ENCODE results near the gene SH3PXD2A. TPM values are rescaled to one million over a fixed set of nuclear protein-coding genes. Genes with fewer than 3 reads are reported as not detected.

Gene SH3PXD2A
- total RNA-seq, 1 experiment from 2014 or later = 4.5 TPM

DNA sequence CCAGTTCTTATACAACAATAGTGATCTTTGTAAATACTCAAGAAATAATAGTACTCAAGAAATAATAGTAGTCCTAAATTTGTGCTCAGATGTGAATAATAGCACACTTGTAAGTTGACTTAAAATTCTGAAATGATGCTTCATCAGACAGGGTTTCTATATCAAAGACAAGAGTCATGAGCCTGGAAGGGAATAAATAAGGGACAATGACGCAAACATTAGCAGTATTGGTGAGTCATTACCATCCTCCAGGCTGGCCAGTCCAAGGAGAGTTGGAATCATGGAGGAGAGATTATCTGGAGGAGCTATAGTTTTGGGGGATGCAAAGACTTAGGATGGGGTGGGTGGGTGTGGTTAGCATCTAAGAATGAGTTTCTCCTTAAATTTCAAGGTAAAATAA is 6.1 kb upstream of the SH3PXD2A start:
- Histone ChIP-seq H3K4me1 (ENCODE audit: insufficient read depth, low read length) (no peaks in the 10 kb centered on the region), H2BK5ac (ENCODE audit: insufficient read length, low read length) (no peak overlapping the region), H2AFZ (ENCODE audit: low read length) (no peak overlapping the region), H3K27me3 (ENCODE audit: insufficient read depth, low read length) (peaks cover 2% of the 10 kb centered on the region; the same call in 1 of the 2 replicates), H3K79me1 (ENCODE audit: insufficient read depth, low read depth, low read length, poor library complexity, severe bottlenecking) (no peaks in the 10 kb centered on the region), H2BK120ac (ENCODE audit: low read depth, low read length, poor library complexity, severe bottlenecking) (no peak overlapping the region), H4K91ac (ENCODE audit: insufficient read length, low read depth, low read length) (no peak overlapping the region), H2AK5ac (ENCODE audit: insufficient read length, low read length) (no peak overlapping the region), H3K56ac (ENCODE audit: insufficient read length, low read depth, low read length) (no peak overlapping the region), H2BK12ac (ENCODE audit: insufficient read length, low read depth, low read length) (no peak overlapping the region), H4K20me1 (ENCODE audit: control insufficient read depth, insufficient read depth, insufficient read length) (no peaks in the 10 kb centered on the region), H4K5ac (ENCODE audit: insufficient read length, low read depth, low read length) (no peak overlapping the region), H3K14ac (ENCODE audit: insufficient read depth, low read length) (no peak overlapping the region), H3K9ac (ENCODE audit: extremely low read depth, insufficient read length, low read length) (no peak overlapping the region), H4K8ac (replicated peaks; ENCODE audit: insufficient read length, low read depth, low read length) (no peak overlapping the region), H3T11ph (ENCODE audit: low read length) (no peak overlapping the region), H3K4ac (ENCODE audit: low read depth, low read length) (no peak overlapping the region), H3K9me3 (ENCODE audit: control insufficient read depth, low read depth, low read length) (no peaks in the 10 kb centered on the region), H3K23me2 (ENCODE audit: insufficient read length, low read depth, low read length, poor library complexity, severe bottlenecking) (no peaks in the 10 kb centered on the region), H3K4me2 (ENCODE audit: insufficient read depth, insufficient read length, low read length) (no peak overlapping the region), H2BK15ac (ENCODE audit: low read depth, low read length) (no peak overlapping the region), H3K23ac (ENCODE audit: insufficient read length, low read depth, low read length) (no peak overlapping the region), H3K18ac (ENCODE audit: insufficient read length, low read depth, low read length) (no peak overlapping the region), H2BK20ac (ENCODE audit: low read depth, low read length, poor library complexity, severe bottlenecking) (no peak overlapping the region), H3K79me2 (ENCODE audit: insufficient read depth, low read length) (no peaks in the 10 kb centered on the region), H3K27ac (ENCODE audit: insufficient read length, low read depth, low read length) (no peak overlapping the region)
- peaks cover 3 to 10% of the 10 kb centered on the region in 2 experiments; a peak in 3 of 4 replicates for H3K4me1 Mint-ChIP-seq
- TF ChIP-seq, protein P1, sequence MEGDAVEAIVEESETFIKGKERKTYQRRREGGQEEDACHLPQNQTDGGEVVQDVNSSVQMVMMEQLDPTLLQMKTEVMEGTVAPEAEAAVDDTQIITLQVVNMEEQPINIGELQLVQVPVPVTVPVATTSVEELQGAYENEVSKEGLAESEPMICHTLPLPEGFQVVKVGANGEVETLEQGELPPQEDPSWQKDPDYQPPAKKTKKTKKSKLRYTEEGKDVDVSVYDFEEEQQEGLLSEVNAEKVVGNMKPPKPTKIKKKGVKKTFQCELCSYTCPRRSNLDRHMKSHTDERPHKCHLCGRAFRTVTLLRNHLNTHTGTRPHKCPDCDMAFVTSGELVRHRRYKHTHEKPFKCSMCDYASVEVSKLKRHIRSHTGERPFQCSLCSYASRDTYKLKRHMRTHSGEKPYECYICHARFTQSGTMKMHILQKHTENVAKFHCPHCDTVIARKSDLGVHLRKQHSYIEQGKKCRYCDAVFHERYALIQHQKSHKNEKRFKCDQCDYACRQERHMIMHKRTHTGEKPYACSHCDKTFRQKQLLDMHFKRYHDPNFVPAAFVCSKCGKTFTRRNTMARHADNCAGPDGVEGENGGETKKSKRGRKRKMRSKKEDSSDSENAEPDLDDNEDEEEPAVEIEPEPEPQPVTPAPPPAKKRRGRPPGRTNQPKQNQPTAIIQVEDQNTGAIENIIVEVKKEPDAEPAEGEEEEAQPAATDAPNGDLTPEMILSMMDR (conservative IDR thresholded peaks at IDR 0.05) = no peak
- peaks cover 1 to 10% (median 7%) of the 10 kb centered on the region in 3 experiments; a peak in 4 of 7 replicates for H3K36me3 Mint-ChIP-seq (ENCODE audit: insufficient read depth in 1 of 3, low read depth in 3 of 3)
- H3K27ac Mint-ChIP-seq = no peak overlapping the region
- WGBS (ENCODE audit: extremely low coverage, insufficient read length, low lambda C conversion rate) = no CpG with 5 or more reads among the region's 1 CpG
- no peak for DNase-seq
- H3K9me3 Mint-ChIP-seq = peaks cover 16 to 17% of the 10 kb centered on the region in 2 experiments
- peaks cover 23% of the 10 kb centered on the region for H3K27me3 Mint-ChIP-seq (ENCODE audit: low read depth)
- no peak overlapping the region for H3K4me3 Mint-ChIP-seq

All from H9 (cell line).